D341Med (cell line): ENCODE results near the gene LMO1.
A peak's percentile ranks its signal among the peaks of the same experiment; 100 is the strongest.

Experiments
- DNase-seq: peaks from one replicate; pipeline ENCODE4 v3.0.0; 2012; ENCODE audit warnings: low spot score

Gene LMO1

GRCh38 chr11:8263769-8264410 lies at the start of gene LMO1:
Gene LMO1 (minus strand): TSS chr11:8263878. CDS start chr11:8263362, 516 bp downstream.
- peak; percentile 87 for DNase-seq

GRCh38 chr11:8312986-8313385 lies 49.3 kb upstream of the LMO1 start:
- no peak for DNase-seq

- no peak for DNase-seq
Measured at GRCh38 chr11:8311366-8311765, 47.7 kb upstream of the LMO1 start.

GRCh38 chr11:8310743-8311298 lies 47.1 kb upstream of the LMO1 start:
- DNase-seq, result no peak

- DNase-seq, result peak; percentile 70
Measured at GRCh38 chr11:8309862-8310261, 46.2 kb upstream of the LMO1 start.

- no peak for DNase-seq
Measured at GRCh38 chr11:8309311-8309710, 45.6 kb upstream of the LMO1 start.

- no peak for DNase-seq
Measured at GRCh38 chr11:8307601-8308000, 43.9 kb upstream of the LMO1 start.

- no peak for DNase-seq
Measured at GRCh38 chr11:8301622-8302021, 37.9 kb upstream of the LMO1 start.

GRCh38 chr11:8298801-8299786 lies 35.4 kb upstream of the LMO1 start:
- no peak for DNase-seq

- DNase-seq, result no peak
Measured at GRCh38 chr11:8297781-8298440, 34.2 kb upstream of the LMO1 start.

- no peak for DNase-seq
Measured at GRCh38 chr11:8296872-8297271, 33.2 kb upstream of the LMO1 start.

- no peak for DNase-seq
Measured at GRCh38 chr11:8296038-8296649, 32.5 kb upstream of the LMO1 start.

GRCh38 chr11:8294251-8294935 lies 30.7 kb upstream of the LMO1 start:
- no peak for DNase-seq

GRCh38 chr11:8293171-8293570 lies 29.5 kb upstream of the LMO1 start:
- no peak for DNase-seq

- no peak for DNase-seq
Measured at GRCh38 chr11:8292351-8292750, 28.7 kb upstream of the LMO1 start.

GRCh38 chr11:8291421-8292350 lies 28.0 kb upstream of the LMO1 start:
- DNase-seq, result no peak

GRCh38 chr11:8290081-8290810 lies 26.6 kb upstream of the LMO1 start:
- peak; percentile 60 for DNase-seq

GRCh38 chr11:8289492-8289918 lies 25.8 kb upstream of the LMO1 start:
- peak; percentile 73 for DNase-seq

GRCh38 chr11:8288824-8289491 lies 25.3 kb upstream of the LMO1 start:
- DNase-seq, result peak; percentile 71
